KMS-11 (cell line): ENCODE results near the gene BMP4.
"Not testable (repeated sequence)": the region's sequence is repeated elsewhere in the genome, so short reads cannot be mapped to it uniquely, and the experiment has no call there.

Source experiments
- H2AFZ ChIP-seq: fragments of 200-600 bp; sonication (generic); 2 replicates; pipeline ENCODE4 v1.6.1; 2016; ENCODE audit warnings: antibody characterized with exemption, mixed run types, low read depth
- H3K27ac ChIP-seq: fragments of 200-600 bp; sonication (generic); 2 replicates; pipeline ENCODE4 v1.6.1; 2016; ENCODE audit warnings: mild to moderate bottlenecking, mixed run types
- H3K27me3 ChIP-seq: fragments of 200-600 bp; sonication (generic); 2 replicates; pipeline ENCODE4 v1.6.1; 2017; ENCODE audit warnings: mild to moderate bottlenecking, low read depth, mixed run types, moderate library complexity; ENCODE audit not compliant: insufficient read depth
- H3K36me3 ChIP-seq: fragments of 200-600 bp; sonication (generic); 2 replicates; pipeline ENCODE4 v1.6.1; 2017; ENCODE audit warnings: mild to moderate bottlenecking, mixed run types; ENCODE audit not compliant: insufficient read depth
- H3K4me1 ChIP-seq: fragments of 200-600 bp; sonication (generic); 2 replicates; pipeline ENCODE4 v1.6.1; 2016; ENCODE audit warnings: mild to moderate bottlenecking, low read depth, mixed run types; ENCODE audit not compliant: poor library complexity, severe bottlenecking
- H3K4me2 ChIP-seq: fragments of 200-600 bp; sonication (generic); 2 replicates; pipeline ENCODE4 v1.7.0; 2016; ENCODE audit warnings: mild to moderate bottlenecking, mixed run types
- H3K4me3 ChIP-seq: fragments of 200-600 bp; sonication (generic); IDR thresholded peaks from 2 replicates; pipeline ENCODE4 v1.6.1; 2017; ENCODE audit warnings: low read depth, low read length, mixed read lengths; ENCODE audit not compliant: insufficient read depth
- H3K79me2 ChIP-seq: fragments of 200-600 bp; sonication (generic); 2 replicates; pipeline ENCODE4 v1.6.1; 2016; ENCODE audit warnings: low read depth, mixed run types; ENCODE audit not compliant: insufficient read depth
- H3K9ac ChIP-seq: fragments of 200-600 bp; sonication (generic); 2 replicates; pipeline ENCODE4 v1.6.1; 2016; ENCODE audit warnings: mild to moderate bottlenecking, mixed run types
- H4K20me1 ChIP-seq: fragments of 200-600 bp; sonication (generic); 2 replicates; pipeline ENCODE4 v1.6.1; 2016; ENCODE audit warnings: mild to moderate bottlenecking, mixed run types; ENCODE audit not compliant: insufficient read depth
- TF ChIP-seq, protein P1 (sequence below): fragments of 200-600 bp; sonication (generic); conservative IDR thresholded peaks from 2 replicates; pipeline ENCODE4 v1.6.1; 2017; ENCODE audit warnings: low read depth, mild to moderate bottlenecking, antibody characterized with exemption, low read length, moderate library complexity, mixed read lengths

The BMP4 gene

GRCh38 chr14:53990978-53991377 is 34.4 kb upstream of the BMP4 start:
- Histone ChIP-seq H4K20me1 (no peaks in the 10 kb centered on the region), H2AFZ (no peak overlapping the region), H3K4me3 (no peak overlapping the region), H3K79me2 (no peaks in the 10 kb centered on the region), H3K27ac (no peak overlapping the region), H3K36me3 (no peaks in the 10 kb centered on the region), H3K27me3 (no peaks in the 10 kb centered on the region), H3K4me2 (no peak overlapping the region), H3K4me1 (no peaks in the 10 kb centered on the region), H3K9ac (no peak overlapping the region)
- TF ChIP-seq, protein P1, sequence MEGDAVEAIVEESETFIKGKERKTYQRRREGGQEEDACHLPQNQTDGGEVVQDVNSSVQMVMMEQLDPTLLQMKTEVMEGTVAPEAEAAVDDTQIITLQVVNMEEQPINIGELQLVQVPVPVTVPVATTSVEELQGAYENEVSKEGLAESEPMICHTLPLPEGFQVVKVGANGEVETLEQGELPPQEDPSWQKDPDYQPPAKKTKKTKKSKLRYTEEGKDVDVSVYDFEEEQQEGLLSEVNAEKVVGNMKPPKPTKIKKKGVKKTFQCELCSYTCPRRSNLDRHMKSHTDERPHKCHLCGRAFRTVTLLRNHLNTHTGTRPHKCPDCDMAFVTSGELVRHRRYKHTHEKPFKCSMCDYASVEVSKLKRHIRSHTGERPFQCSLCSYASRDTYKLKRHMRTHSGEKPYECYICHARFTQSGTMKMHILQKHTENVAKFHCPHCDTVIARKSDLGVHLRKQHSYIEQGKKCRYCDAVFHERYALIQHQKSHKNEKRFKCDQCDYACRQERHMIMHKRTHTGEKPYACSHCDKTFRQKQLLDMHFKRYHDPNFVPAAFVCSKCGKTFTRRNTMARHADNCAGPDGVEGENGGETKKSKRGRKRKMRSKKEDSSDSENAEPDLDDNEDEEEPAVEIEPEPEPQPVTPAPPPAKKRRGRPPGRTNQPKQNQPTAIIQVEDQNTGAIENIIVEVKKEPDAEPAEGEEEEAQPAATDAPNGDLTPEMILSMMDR: no peak

DNA sequence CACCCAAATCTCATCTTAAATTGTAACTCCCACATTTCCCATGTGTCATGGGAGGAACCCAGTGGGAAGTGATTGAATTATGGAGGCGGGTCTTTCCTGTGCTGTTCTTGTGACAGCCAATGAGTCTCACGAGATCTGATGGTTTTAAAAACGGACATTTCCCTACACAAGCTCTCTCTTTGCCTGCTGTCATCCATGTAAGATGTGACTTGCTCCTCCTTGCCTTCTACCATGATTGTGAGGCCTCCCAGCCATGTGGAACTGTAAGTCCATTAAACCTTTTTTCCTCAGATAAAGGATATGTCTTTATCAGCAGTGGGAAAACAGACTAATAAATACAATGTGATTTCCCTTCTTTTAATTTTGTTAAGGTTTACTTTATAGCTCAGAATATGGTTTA is 30.1 kb upstream of the BMP4 start:
- H4K20me1 ChIP-seq, H3K4me1 ChIP-seq, H3K27ac ChIP-seq, H2AFZ ChIP-seq, H3K27me3 ChIP-seq, H3K9ac ChIP-seq, H3K79me2 ChIP-seq, H3K36me3 ChIP-seq, H3K4me3 ChIP-seq, H3K4me2 ChIP-seq: not testable (repeated sequence)

- not testable (repeated sequence) for H4K20me1 ChIP-seq, H3K27me3 ChIP-seq, H3K4me3 ChIP-seq, H3K4me1 ChIP-seq, H3K27ac ChIP-seq, H3K9ac ChIP-seq, H3K4me2 ChIP-seq, H3K36me3 ChIP-seq, H2AFZ ChIP-seq, H3K79me2 ChIP-seq
Observed at GRCh38 chr14:53984958-53985357, 28.3 kb upstream of the BMP4 start.

DNA sequence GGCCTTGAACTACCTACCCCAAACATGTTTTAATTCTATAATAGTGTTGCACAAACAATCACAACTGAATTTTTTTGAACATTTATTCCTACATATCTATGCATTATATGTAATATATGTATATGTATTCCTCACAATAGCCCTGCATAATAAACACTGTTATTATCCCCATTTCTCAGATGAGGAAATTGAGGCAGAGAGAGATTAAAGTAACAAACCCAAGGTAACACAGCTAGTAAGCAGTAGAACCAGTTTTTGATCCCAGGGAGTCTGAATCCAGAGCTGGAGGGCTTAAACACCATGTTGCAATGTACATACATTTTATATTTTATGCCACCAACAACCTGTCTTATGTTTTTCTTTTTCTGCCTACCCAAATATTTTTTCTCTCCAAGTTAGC is 26.5 kb upstream of the BMP4 start:
- Histone ChIP-seq H3K9ac (no peak overlapping the region), H3K4me1 (no peaks in the 10 kb centered on the region), H2AFZ (no peak overlapping the region), H3K4me2 (no peak overlapping the region), H3K27me3 (no peaks in the 10 kb centered on the region), H3K27ac (no peak overlapping the region), H3K4me3 (no peak overlapping the region), H3K79me2 (no peaks in the 10 kb centered on the region), H3K36me3 (no peaks in the 10 kb centered on the region), H4K20me1 (no peaks in the 10 kb centered on the region)
- TF ChIP-seq, protein P1: no peak

DNA sequence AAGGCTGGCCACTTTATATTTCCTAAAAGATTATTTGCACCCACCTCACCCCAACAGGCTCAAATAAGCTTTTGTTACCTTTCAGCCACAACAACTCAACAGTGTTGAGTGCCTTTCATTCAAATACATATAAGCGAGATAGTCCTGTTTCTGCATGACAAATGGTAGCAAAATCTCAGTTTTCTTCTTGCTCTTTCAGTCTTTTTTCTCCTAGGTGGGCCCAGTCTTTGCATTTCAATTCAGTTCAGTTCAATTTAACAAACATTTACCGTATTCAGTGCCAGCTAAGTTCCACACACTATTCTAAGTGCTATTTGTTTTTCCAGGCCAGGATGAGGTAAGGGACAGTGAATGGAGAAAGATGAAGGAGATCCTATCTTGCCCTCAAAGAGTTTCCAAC is 25.9 kb upstream of the BMP4 start:
- Histone ChIP-seq H3K79me2 (no peaks in the 10 kb centered on the region), H3K27ac (no peak overlapping the region), H3K4me1 (no peaks in the 10 kb centered on the region), H3K9ac (no peak overlapping the region), H3K27me3 (no peaks in the 10 kb centered on the region), H3K4me3 (no peak overlapping the region), H4K20me1 (no peaks in the 10 kb centered on the region), H3K36me3 (no peaks in the 10 kb centered on the region), H2AFZ (no peak overlapping the region), H3K4me2 (no peak overlapping the region)
- TF ChIP-seq, protein P1: no peak
